Spinal cord (tissue), 10 donors: ENCODE data around the gene PRSS21. TPM values are rescaled to one million over a fixed set of nuclear protein-coding genes. Genes with fewer than 3 reads are reported as not detected.

Source experiments
- DNase-seq, 6 donors: peaks; one replicate each; pipeline versions ENCODE4 v3.0.0 to v3.0.0-alpha.2; 2013 to 2015; ENCODE audit warnings: low spot score in 6 of 6, low read depth in 4 of 6
- H3K27ac ChIP-seq: one replicate; pipeline ENCODE4 v1.5.1; 2013; ENCODE audit warnings: low read depth, low read length, control low read depth
- H3K27me3 ChIP-seq: one replicate; pipeline ENCODE4 v1.6.1; 2013; ENCODE audit warnings: low read length; ENCODE audit not compliant: control insufficient read depth, insufficient read depth
- H3K36me3 ChIP-seq: one replicate; pipeline ENCODE4 v1.6.1; 2013; ENCODE audit warnings: low read length; ENCODE audit not compliant: control insufficient read depth, insufficient read depth
- H3K4me1 ChIP-seq: one replicate; pipeline ENCODE4 v1.6.1; 2013; ENCODE audit warnings: low read length; ENCODE audit not compliant: control insufficient read depth, insufficient read depth
- H3K4me3 ChIP-seq: one replicate; pipeline ENCODE4 v1.5.1; 2013; ENCODE audit warnings: low read depth, low read length, control low read depth
- H3K9me3 ChIP-seq: one replicate; pipeline ENCODE4 v1.6.1; 2013; ENCODE audit warnings: low read length; ENCODE audit not compliant: control insufficient read depth, insufficient read depth
- WGBS: methylation state at CpG from one replicate; pipeline ENCODE4 v1.1.5; 2013; ENCODE audit warnings: missing lambda C conversion rate; ENCODE audit not compliant: insufficient coverage; 5-methylcytosine and 5-hydroxymethylcytosine counted together
- polyA plus RNA-seq, 2 donors: library from polyadenylated mRNA; unstranded; fragments of 120-200 nt; gene quantifications; one replicate each; pipeline ENCODE4 v1.2.1, GENCODE V29; 2013; ENCODE audit not compliant: insufficient read length in 2 of 2
- total RNA-seq, 2 donors: library from RNA; depleted of rRNA in 1 of 2; stranded (reverse); fragments of 120-200 nt in 1 of 2; fragments of >200 nt in 1 of 2; gene quantifications; one replicate each; pipeline versions ENCODE4 v1.2.3 to v1.2.4, GENCODE V29; 2013 to 2014
- donor health status: healthy.

The PRSS21 gene
- total and polyA plus RNA-seq, 4 donors = 0.28 TPM; not detected in 3

DNA sequence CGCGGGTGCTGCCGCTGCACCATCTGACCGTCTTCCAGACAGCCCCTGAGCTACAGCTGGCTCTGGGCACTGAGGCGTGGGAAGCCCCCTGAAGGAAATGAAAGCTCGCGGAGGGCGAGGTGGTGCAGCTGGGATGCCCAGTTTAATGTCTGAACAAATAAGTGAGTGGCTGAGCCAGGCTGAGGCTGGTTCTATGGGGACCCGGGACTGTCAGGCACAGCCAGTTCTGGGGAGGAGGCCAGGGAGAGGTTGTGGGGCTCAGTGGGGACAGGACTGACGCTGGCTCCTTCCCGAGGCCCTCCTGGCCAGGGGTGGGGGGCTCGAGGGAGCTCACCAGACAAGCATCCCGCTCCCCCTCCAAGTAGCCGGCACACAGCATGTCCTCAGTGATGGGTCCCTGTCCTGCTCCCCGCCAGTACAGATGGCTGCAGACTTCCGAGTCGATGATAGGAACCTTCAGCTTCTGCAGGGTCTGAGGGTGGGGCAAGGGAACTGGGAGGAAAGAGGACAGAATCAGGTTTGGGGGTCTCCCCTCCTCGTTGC, 36.6 kb downstream of the PRSS21 start:
- peaks cover 3% of the 10 kb centered on the region for H3K4me1 ChIP-seq
- no peaks in the 10 kb centered on the region for H3K36me3 ChIP-seq
- DNase-seq = no peak
- no peaks in the 10 kb centered on the region for H3K9me3 ChIP-seq
- 70% methylated on average over 14 of the region's 18 CpGs for WGBS
- H3K27me3 ChIP-seq = peaks cover 41% of the 10 kb centered on the region
- H3K27ac ChIP-seq = no peak overlapping the region
- H3K4me3 ChIP-seq = no peak overlapping the region

DNA sequence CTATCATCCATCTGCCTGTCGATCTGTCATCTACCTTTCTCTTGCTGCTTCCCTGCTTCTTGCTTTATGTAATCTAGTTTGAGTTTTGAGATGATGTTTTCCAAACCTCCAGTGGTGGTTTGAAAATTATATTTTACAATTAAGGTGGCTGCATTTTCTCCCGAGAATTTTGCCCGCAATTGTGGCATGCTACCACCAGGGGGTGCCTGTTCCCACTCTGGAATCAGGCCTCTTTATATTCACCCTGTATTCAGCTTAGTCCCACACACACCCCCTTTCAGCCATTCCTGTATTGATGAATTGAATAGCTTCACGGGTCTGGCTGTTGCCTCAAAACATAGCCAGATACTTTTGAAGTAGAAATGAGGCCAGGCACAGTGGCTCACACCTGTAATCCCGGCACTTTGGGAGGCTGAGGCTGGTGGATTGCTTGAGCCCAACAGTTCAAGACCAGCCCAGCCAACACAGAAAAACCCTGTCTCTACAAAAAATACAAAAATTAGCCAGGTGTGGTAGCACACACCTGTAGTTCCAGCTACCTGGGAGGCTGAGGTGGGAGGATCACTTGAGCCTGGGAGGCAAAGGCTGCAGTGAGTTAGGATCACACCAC, 37.8 kb downstream of the PRSS21 start:
- Histone ChIP-seq H3K27ac (no peak overlapping the region), H3K36me3 (no peaks in the 10 kb centered on the region), H3K4me1 (peaks cover 3% of the 10 kb centered on the region), H3K9me3 (no peaks in the 10 kb centered on the region), H3K4me3 (no peak overlapping the region), H3K27me3 (peaks cover 49% of the 10 kb centered on the region)
- DNase-seq = no peak
- WGBS = 100% methylated on average over 1 of the region's 5 CpGs

DNA sequence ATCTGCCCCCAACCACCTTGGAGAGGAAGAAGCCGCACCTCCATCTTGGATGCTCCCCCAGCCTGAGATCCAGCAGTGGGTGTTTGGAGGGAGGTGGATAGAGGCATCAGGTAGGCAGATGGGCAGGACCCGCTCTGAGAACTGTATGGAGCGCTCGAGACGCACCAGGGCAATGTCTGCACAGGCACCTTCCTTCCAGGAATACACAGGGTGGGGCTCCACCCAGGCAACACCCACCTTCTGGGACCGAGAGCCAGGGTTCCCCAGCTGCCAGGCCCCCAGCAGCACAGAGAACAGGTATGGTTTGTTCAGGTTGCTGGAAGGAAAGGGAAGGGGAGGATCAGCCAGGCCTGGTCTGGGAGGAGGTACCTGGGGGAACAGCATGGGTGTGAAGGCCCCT, 38.5 kb downstream of the PRSS21 start:
- Histone ChIP-seq H3K4me1 (peaks cover 3% of the 10 kb centered on the region), H3K9me3 (no peaks in the 10 kb centered on the region), H3K27ac (no peak overlapping the region), H3K36me3 (no peaks in the 10 kb centered on the region), H3K27me3 (peaks cover 56% of the 10 kb centered on the region), H3K4me3 (no peak overlapping the region)
- 74% methylated on average over 5 of the region's 6 CpGs for WGBS
- DNase-seq = no peak

DNA sequence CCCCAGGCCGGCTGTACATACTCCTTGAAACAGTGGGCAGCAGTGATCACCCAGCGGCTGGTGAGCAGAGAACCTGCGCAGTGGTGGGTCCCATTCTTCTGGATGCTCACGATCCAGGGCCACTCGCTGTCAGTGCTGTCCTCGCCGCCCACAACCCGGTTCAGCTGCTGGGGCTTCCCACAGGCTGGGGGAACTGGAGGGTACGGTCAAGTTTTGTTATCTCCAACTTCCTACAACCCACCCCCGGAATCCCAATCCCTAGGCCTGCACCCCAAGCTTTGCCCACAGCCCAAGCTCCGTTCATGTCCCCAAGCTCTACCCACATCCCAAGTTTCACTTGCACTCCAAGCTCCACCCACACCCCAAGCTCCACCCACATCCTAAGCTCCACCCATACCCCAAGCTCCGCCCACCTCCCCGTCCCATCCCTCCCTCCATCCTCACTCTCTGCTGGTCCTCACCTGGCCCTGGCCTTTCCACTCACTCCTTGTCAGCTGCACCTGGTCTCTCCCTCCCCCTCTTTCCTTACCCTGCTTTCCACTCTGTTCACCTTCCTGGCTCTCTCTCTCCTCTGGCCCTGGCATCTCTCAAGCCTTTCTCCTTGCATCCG, 39.1 kb downstream of the PRSS21 start:
- H3K27ac ChIP-seq = no peak overlapping the region
- no peaks in the 10 kb centered on the region for H3K9me3 ChIP-seq
- no peaks in the 10 kb centered on the region for H3K36me3 ChIP-seq
- no peak overlapping the region for H3K4me3 ChIP-seq
- WGBS = 77% methylated on average over 10 of the region's 14 CpGs
- peaks cover 62% of the 10 kb centered on the region for H3K27me3 ChIP-seq
- DNase-seq = no peak
- peaks cover 3% of the 10 kb centered on the region for H3K4me1 ChIP-seq

DNA sequence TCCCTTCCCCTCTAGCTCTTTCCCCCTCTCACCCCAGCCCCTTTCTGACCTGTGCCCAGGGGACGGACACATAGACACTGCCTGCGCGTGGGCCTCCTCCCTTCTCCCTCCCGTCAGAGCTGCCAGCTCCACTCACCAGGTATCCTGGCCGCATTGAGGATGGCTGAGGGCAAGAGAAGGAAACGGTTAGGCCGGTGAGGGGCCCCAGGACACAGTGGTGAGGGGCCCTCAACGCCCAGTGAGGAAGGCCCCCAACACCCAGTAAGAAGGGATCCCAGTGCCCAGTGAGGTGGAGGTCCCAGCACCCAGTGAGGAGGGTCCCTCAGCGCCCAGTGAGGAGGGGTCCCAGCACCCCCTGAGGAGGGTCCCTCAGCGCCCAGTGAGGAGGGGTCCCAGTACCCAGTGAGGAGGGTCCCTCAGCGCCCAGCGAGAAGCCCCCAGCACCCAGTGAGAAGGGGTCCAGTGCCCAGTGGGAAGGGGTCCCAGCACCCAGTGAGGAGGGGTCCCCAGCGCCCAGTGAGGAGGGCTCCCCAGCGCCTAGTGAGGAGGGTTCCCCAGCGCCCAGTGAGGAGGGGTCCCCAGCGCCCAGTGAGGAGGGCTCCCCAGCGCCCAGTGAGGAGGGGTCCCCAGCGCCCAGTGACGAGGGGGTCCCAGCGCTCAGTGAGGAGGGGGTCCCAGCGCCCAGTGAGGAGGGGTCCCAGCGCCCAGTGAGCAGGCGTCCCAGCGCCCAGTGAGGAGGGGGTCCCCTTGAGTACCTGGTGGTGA, 39.8 kb downstream of the PRSS21 start:
- Histone ChIP-seq H3K27ac (no peak overlapping the region), H3K27me3 (peaks cover 67% of the 10 kb centered on the region), H3K9me3 (no peaks in the 10 kb centered on the region), H3K36me3 (no peaks in the 10 kb centered on the region), H3K4me3 (no peak overlapping the region), H3K4me1 (peaks cover 3% of the 10 kb centered on the region)
- WGBS = 85% methylated on average over 21 of the region's 24 CpGs
- DNase-seq = no peak

DNA sequence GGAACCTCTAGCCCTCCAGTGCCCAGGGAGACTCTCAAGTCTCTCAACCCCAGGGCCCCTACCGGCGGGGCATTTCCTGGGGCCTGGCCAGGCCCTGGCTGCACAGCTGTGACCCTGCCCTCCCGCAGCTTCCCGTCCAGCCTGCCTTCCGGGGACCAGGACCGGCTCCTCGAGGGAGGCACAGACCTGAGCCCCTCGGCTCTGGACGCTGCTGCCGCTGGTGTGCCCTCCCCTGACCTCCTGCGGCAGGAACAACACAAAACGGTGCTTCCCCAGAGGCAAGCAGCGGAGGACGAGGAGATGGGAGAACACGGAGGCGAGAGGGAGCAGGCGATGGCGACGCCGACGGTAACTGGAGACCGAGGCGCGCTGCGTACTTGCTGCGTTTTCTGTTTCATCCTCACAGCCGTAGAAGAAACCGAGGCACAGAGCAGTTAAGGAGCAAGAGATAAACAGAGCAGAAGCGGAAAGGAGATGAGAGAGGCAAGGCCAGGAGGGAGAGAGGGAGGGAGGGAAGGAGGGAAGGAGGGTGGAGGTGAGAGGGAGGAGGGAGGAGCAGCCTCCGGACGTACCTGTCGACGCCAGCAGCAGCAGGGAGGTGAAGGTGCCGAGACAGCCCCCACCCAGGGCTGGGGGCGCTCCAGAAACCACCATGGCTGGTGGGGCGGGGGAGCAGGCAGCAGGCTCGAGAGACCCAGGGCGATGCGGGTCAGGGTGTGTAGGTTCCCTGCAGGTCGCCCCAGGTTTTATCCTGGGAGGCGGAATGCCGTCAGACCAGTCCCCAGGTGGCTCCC, 40.6 kb downstream of the PRSS21 start, which contains the start of gene PRSS22:
Gene PRSS22 (minus strand): TSS at position 720 of the 794 bp plus-strand sequence. CDS start 66 bp downstream, at position 654.
- WGBS = 7% methylated on average over 42 of the region's 42 CpGs
- peaks cover 67% of the 10 kb centered on the region for H3K27me3 ChIP-seq
- no peaks in the 10 kb centered on the region for H3K9me3 ChIP-seq
- no peaks in the 10 kb centered on the region for H3K36me3 ChIP-seq
- no peak within 1 kb of the TSS for H3K4me3 ChIP-seq
- DNase-seq = no peak
- peaks cover 3% of the 10 kb centered on the region for H3K4me1 ChIP-seq
- no peak within 1 kb of the TSS for H3K27ac ChIP-seq

DNA sequence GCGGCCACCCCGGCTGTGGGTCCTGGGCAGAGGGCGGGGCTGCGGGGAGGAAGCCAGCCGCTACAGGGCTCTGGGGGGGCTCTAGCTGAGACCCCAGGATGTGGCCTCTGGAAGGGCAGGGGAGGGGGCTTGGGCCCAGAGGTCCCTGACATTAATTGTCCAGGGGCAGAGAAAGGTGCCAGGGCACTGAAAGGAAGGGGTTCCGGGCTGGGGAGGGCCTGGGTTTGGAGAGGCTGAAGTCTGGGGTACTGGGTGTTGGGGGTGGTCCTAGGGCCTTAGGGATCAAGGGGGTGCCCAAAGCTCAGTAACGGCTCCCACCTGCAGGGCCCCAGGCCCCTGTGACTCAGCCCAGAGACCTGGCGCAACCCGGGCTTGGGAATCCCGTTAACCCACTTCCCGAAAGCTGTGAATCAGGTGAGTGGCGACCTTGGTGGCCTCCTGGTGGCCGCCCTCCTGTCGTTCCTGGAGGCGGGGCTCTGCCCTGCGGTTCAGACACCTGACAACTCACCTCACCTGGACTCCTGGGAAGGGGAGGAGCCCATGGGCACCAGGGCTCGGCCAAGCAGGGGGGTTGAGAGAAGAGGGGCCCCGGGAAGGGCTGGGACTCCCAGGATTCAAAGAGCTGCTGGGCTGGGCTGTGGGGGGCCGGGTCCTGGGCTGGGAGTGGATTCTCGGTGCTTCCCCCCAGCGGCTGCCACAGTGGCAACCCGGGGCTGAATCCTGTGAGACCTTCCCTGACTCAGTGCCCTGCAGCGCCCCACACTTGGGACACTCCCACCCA, 41.4 kb downstream of the PRSS21 start:
- Histone ChIP-seq H3K36me3 (no peaks in the 10 kb centered on the region), H3K27me3 (peaks cover 64% of the 10 kb centered on the region), H3K9me3 (no peaks in the 10 kb centered on the region), H3K4me3 (no peak overlapping the region), H3K4me1 (peaks cover 3% of the 10 kb centered on the region), H3K27ac (no peak overlapping the region)
- no peak for DNase-seq
- WGBS = 22% methylated on average over 23 of the region's 23 CpGs

DNA sequence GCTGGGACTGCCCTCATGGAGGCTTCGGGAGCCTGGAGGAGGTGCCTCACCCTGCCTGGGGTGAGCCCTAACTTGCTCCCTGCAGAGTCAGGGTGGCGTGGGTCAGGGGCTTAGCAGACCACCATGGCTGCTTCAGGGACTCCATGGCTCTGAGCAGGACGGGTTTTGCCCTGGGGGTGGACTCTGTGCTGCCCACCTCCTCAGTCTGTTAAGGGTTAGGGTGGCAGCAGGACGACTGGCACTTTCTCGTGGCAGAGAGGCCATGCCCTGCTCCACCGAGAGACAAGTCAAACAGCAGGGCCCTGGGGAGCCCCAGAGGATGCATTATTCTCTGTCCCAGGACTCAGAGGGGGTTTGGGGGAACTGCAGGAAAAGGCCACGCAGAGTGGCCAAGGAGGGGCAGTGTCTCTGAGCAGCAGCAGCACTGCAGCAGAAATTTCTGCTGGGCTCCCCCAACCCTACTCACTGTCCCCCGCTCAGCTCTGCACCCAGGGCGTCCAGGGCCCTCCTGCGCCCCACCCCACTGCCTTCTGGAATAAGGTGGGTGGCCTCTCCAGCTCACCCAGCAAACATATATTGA, 42.7 kb downstream of the PRSS21 start:
- 53% methylated on average over 7 of the region's 10 CpGs for WGBS
- no peak for DNase-seq
- no peaks in the 10 kb centered on the region for H3K36me3 ChIP-seq
- peaks cover 62% of the 10 kb centered on the region for H3K27me3 ChIP-seq
- H3K4me3 ChIP-seq = no peak overlapping the region
- peaks cover 3% of the 10 kb centered on the region for H3K4me1 ChIP-seq
- H3K9me3 ChIP-seq = no peaks in the 10 kb centered on the region
- no peak overlapping the region for H3K27ac ChIP-seq
